PC-9 (cell line): ENCODE measurements around the gene KCNIP1. TPM values are rescaled to one million over a fixed set of nuclear protein-coding genes. Genes with fewer than 3 reads are reported as not detected.

Experiments
- BruUV-seq: library from RNA; stranded (reverse); fragments of 400-500 nt; replicated peaks from 2 replicates; lab custom pipeline; 2021; lab: Mats Ljungman, UMichigan
- CTCF ChIA-PET: fragments of 300-600 bp; sonication (Branson Sonifier 250); formaldehyde crosslinking; loops from one replicate; lab custom pipeline; 2022; ENCODE audit warnings: antibody characterized with exemption; lab: Charles Lee
- POLR2A ChIA-PET: fragments of 300-600 bp; sonication (Branson Sonifier 250); formaldehyde crosslinking; loops from one replicate; lab custom pipeline; 2022; ENCODE audit warnings: antibody characterized with exemption; ENCODE audit not compliant: unreplicated experiment; lab: Charles Lee
- DNase-seq, 2 experiments: peaks; one replicate each; pipeline versions ENCODE4 v3.0.0 to v3.0.0-alpha.2; 2015 to 2022; ENCODE audit warnings: mixed read lengths in 1 of 2
- H2AFZ ChIP-seq: fragments of 200-600 bp; sonication (generic); 2 replicates; pipeline ENCODE4 v1.8.1; 2017; ENCODE audit warnings: antibody characterized with exemption
- H3F3A ChIP-seq: fragments of 200-600 bp; sonication (generic); 2 replicates; pipeline ENCODE4 v1.8.1; 2017; ENCODE audit warnings: antibody characterized with exemption, mild to moderate bottlenecking, low read depth; ENCODE audit not compliant: insufficient read depth
- H3K27ac ChIP-seq: fragments of 200-600 bp; sonication (generic); 2 replicates; pipeline ENCODE4 v1.6.1; 2016; ENCODE audit warnings: mixed run types
- H3K27me3 ChIP-seq: fragments of 200-600 bp; sonication (generic); 2 replicates; pipeline ENCODE4 v1.6.1; 2016; ENCODE audit warnings: low read depth, mixed run types; ENCODE audit not compliant: insufficient read depth
- H3K36me3 ChIP-seq: fragments of 200-600 bp; sonication (generic); 2 replicates; pipeline ENCODE4 v1.6.1; 2016; ENCODE audit warnings: low read depth, mixed run types
- H3K4me1 ChIP-seq: fragments of 200-600 bp; sonication (generic); replicated peaks from 2 replicates; pipeline ENCODE4 v1.6.1; 2016; ENCODE audit warnings: mixed run types; ENCODE audit not compliant: insufficient read depth
- H3K4me2 ChIP-seq: fragments of 200-600 bp; sonication (generic); 2 replicates; pipeline ENCODE4 v1.6.1; 2017; ENCODE audit warnings: mixed run types
- H3K4me3 ChIP-seq: fragments of 200-600 bp; sonication (generic); 2 replicates; pipeline ENCODE4 v1.6.1; 2016; ENCODE audit warnings: mixed run types
- H3K79me2 ChIP-seq: fragments of 200-600 bp; sonication (generic); 2 replicates; pipeline ENCODE4 v1.6.1; 2017; ENCODE audit warnings: low read depth, mixed run types
- H3K9me2 ChIP-seq: fragments of 200-600 bp; sonication (generic); 2 replicates; pipeline ENCODE4 v1.8.1; 2017; ENCODE audit warnings: mild to moderate bottlenecking; ENCODE audit not compliant: insufficient read depth
- H3K9me3 ChIP-seq: fragments of 200-600 bp; sonication (generic); 2 replicates; pipeline ENCODE4 v1.8.1; 2016; ENCODE audit warnings: low read depth; ENCODE audit not compliant: insufficient read depth
- H4K20me1 ChIP-seq: fragments of 200-600 bp; sonication (generic); 2 replicates; pipeline ENCODE4 v1.8.1; 2017; ENCODE audit not compliant: insufficient read depth
- EZH2 ChIP-seq: fragments of 200-600 bp; sonication (generic); IDR thresholded peaks from 2 replicates; pipeline ENCODE4 v1.8.0; 2017; ENCODE audit warnings: antibody characterized with exemption, low read depth
- intact Hi-C: fragments of 100-400 bp; cut with micrococcal nuclease; formaldehyde crosslinking; loops from one replicate; pipeline ENCODE4 v1.10.0; 2022; ENCODE audit not compliant: unreplicated experiment
- total RNA-seq: library from RNA; stranded (reverse); gene quantifications from 2 replicates; pipeline ENCODE4 v1.2.3, GENCODE V29; 2021
- TF ChIP-seq, protein P1 (sequence below): fragments of 200-600 bp; sonication (generic); conservative IDR thresholded peaks from 2 replicates; pipeline ENCODE4 v1.6.1; 2017; ENCODE audit warnings: mixed run types, antibody characterized with exemption, mild to moderate bottlenecking, moderate library complexity

KCNIP1 gene
- total RNA-seq, 1 experiment from 2014 or later: not detected

DNA sequence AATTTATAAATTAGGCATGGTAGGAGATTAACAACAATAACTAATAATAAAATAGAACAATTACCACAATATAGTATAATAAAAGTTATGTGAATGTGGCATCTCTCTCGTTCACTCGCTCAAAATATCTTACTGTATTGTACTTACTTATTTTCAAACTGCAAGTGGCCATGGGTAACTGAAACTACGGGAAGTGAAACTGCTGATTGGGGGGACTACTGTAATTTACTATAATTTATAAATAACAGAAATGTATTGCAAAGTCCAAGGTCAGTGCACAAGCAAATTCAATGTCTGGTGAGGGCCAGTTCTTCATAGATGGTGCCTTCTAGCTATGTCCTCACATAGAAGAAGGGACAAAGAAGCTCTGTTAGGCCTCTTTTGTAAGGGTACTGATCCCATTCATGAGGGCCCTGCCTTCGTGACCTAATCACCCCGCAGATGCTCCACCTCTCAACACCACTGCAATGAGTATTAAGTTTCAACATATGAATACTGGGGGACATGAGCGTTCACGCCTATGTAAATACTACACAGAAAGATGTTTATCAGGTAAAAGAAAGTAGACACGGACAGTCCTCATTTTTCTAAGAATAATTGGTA, 39.0 kb downstream of the KCNIP1 start:
- H2AFZ ChIP-seq: no peak overlapping the region
- H4K20me1 ChIP-seq: no peaks in the 10 kb centered on the region
- ChIA-PET POLR2A (no interaction called here), CTCF (no interaction called here)
- H3K27me3 ChIP-seq: no peaks in the 10 kb centered on the region
- no peaks in the 10 kb centered on the region for H3K4me1 ChIP-seq
- H3K36me3 ChIP-seq: no peaks in the 10 kb centered on the region
- no TSS peak for BruUV-seq
- H3K4me2 ChIP-seq: no peak overlapping the region
- H3K27ac ChIP-seq: no peak overlapping the region
- TF ChIP-seq, protein P1, sequence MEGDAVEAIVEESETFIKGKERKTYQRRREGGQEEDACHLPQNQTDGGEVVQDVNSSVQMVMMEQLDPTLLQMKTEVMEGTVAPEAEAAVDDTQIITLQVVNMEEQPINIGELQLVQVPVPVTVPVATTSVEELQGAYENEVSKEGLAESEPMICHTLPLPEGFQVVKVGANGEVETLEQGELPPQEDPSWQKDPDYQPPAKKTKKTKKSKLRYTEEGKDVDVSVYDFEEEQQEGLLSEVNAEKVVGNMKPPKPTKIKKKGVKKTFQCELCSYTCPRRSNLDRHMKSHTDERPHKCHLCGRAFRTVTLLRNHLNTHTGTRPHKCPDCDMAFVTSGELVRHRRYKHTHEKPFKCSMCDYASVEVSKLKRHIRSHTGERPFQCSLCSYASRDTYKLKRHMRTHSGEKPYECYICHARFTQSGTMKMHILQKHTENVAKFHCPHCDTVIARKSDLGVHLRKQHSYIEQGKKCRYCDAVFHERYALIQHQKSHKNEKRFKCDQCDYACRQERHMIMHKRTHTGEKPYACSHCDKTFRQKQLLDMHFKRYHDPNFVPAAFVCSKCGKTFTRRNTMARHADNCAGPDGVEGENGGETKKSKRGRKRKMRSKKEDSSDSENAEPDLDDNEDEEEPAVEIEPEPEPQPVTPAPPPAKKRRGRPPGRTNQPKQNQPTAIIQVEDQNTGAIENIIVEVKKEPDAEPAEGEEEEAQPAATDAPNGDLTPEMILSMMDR: no peak
- TF ChIP-seq EZH2: no peak
- no peak overlapping the region for H3K4me3 ChIP-seq
- intact Hi-C loops: no loop called here
- no peaks in the 10 kb centered on the region for H3K9me2 ChIP-seq
- DNase-seq: no peak
- no peaks in the 10 kb centered on the region for H3K79me2 ChIP-seq
- no peaks in the 10 kb centered on the region for H3F3A ChIP-seq
- H3K9me3 ChIP-seq: peaks cover 3% of the 10 kb centered on the region; the same call in 1 of the 2 replicates

DNA sequence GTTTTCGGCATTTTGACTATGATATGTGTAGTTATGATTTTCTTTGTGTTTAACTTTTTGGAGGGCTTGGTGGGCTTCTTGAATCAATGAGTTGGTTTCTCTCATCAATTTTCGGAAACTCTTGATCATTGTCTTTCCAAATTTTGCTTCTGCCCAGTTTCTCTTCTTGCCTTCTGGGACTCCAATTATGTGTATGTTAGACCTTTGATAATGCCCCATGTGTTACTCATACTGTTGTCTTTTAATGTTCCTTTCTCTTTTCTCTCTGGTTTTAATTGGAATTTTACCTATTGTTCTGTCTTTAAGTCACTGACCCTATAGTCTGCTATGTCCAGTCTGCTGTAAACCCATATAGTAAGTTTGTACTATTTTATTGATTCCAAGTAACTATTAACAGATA, 41.5 kb downstream of the KCNIP1 start:
- H3K36me3 ChIP-seq: no peaks in the 10 kb centered on the region
- BruUV-seq: no TSS peak

DNA sequence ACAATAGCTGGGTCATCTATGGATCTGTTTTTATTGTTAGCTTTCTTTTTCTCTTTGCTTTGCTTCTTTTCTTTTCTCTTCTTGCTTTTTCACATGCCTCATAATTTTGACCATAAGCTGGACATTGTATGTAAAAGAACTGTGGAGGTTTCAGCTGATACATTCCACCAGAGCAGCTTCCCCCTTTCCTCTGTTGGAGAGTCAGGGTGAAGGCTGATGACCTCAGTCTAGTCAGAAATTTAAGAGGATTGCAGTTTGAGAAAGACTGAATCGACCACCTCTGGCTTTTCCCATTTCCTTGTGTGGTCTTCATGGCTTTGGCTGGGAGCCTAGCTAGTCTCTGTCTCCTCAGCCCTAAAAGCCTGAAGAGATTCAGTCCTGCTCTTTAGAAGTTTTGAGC, 42.0 kb downstream of the KCNIP1 start:
- H2AFZ ChIP-seq: no peak overlapping the region
- no peaks in the 10 kb centered on the region for H3F3A ChIP-seq
- ChIA-PET CTCF (interaction anchor here (0.7 kb wide), 1 partner anchor 161 kb away, joined by 3 read pairs; no protein-coding TSS in a partner anchor), POLR2A (no interaction called here)
- no peaks in the 10 kb centered on the region for H4K20me1 ChIP-seq
- TF ChIP-seq, protein P1: no peak
- TF ChIP-seq EZH2: no peak
- intact Hi-C loops: no loop called here
- H3K79me2 ChIP-seq: no peaks in the 10 kb centered on the region
- peaks cover 3% of the 10 kb centered on the region; the same call in 1 of the 2 replicates for H3K9me3 ChIP-seq
- no peak for DNase-seq
- no peaks in the 10 kb centered on the region for H3K27me3 ChIP-seq
- no TSS peak for BruUV-seq
- H3K4me2 ChIP-seq: no peak overlapping the region
- H3K4me1 ChIP-seq: no peaks in the 10 kb centered on the region
- no peaks in the 10 kb centered on the region for H3K36me3 ChIP-seq
- H3K27ac ChIP-seq: no peak overlapping the region
- no peaks in the 10 kb centered on the region for H3K9me2 ChIP-seq
- no peak overlapping the region for H3K4me3 ChIP-seq

More for the DNA sequence above, 41.5 kb downstream of the KCNIP1 start:
- H3F3A ChIP-seq: no peaks in the 10 kb centered on the region
- no peaks in the 10 kb centered on the region for H3K79me2 ChIP-seq
- H3K4me1 ChIP-seq: no peaks in the 10 kb centered on the region
- intact Hi-C loops: no loop called here
- no peaks in the 10 kb centered on the region for H4K20me1 ChIP-seq
- no peak overlapping the region for H3K4me2 ChIP-seq
- H2AFZ ChIP-seq: no peak overlapping the region
- peaks cover 3% of the 10 kb centered on the region; the same call in 1 of the 2 replicates for H3K9me3 ChIP-seq
- no peak overlapping the region for H3K4me3 ChIP-seq
- DNase-seq: no peak
- TF ChIP-seq EZH2: no peak
- TF ChIP-seq, protein P1: no peak
- H3K9me2 ChIP-seq: no peaks in the 10 kb centered on the region
- H3K27me3 ChIP-seq: no peaks in the 10 kb centered on the region
- ChIA-PET POLR2A (no interaction called here), CTCF (interaction anchor here (0.7 kb wide), 1 partner anchor 162 kb away, joined by 3 read pairs; no protein-coding TSS in a partner anchor)
- H3K27ac ChIP-seq: no peak overlapping the region
